ENCODE data around the gene PKP4. TPM values are rescaled to one million over a fixed set of nuclear protein-coding genes. Genes with fewer than 3 reads are reported as not detected.

Gene PKP4
- total RNA-seq, 1 experiment from 2014 or later, result 7.9 TPM

DNA sequence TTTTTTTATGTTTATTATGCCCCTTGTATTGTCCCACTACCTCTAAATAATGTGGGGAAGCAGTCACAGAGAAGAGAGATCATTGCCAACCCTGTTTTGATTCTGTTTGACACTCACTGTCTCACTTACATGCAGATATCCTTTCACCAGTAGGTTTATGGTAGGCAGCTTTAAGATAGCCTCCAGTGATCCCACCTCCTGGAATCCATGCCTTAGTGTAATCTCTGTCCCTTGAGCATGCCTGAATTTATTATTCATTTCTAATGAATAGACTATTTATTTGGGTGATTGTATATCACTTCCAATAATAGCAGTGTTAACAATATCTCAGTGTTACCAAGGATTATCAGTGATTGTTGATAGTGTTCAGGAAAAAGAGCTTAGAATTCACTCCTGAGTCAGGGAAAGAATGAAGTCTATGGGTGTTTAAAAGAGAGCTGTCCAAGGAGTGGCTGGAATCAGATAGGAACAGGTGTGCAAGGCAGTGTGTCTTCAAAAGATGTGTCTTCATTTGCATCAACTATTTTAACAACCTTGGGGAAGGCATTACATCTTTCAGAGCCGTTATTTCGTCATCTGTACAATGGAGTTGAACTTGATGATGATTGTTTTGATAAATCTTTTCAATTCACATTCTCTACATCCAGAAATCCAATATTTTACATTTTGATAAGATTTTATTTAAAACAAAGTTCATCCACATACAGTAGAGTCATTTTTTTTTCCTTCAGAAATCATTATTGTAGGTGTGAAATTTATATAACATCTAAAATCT lies 31.9 kb downstream of the PKP4 start:
- in situ Hi-C loops (cut with HindIII; ENCODE audit: low pct_unique_long_range_greater_than_20kb, low sequenced_read_pairs), result no loop called here
- no peak for DNase-seq (ENCODE audit: low read depth)

DNA sequence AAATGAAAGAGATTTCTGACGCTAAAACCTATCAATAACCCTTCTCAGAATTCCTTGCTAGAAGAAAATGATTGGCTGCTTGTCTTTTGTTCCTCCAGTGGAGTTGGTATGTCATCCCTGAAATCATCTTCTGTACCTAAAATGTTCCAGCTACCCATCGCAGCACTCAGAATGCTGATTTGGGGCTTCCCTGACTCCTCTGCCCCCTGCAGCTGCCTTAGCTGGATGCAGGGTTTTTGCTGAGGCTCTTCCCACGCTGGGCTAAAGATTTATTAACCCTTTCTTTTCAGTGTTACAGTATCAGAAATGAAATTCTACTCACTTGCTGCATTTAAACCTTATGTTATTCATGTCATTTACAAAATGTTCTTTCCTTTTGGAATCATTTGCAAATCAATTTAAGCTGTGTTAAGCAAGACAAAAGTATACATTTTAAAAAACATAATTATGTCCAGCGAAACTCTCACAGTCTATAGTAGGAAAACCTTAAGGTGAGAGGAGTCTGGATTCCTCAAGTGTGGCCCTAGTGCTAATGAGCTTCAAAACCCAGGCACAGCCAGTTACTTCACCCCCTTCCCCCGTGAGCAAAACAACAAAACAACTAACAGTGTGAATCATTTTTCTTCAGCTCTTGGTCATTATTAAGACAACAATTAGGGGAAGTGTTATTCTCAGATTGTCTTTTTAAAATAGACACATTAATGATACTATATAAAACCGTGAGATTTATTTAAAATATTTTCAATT lies 32.8 kb downstream of the PKP4 start:
- in situ Hi-C loops (cut with HindIII; ENCODE audit: low pct_unique_long_range_greater_than_20kb, low sequenced_read_pairs), result no loop called here
- no peak for DNase-seq (ENCODE audit: low read depth)

DNA sequence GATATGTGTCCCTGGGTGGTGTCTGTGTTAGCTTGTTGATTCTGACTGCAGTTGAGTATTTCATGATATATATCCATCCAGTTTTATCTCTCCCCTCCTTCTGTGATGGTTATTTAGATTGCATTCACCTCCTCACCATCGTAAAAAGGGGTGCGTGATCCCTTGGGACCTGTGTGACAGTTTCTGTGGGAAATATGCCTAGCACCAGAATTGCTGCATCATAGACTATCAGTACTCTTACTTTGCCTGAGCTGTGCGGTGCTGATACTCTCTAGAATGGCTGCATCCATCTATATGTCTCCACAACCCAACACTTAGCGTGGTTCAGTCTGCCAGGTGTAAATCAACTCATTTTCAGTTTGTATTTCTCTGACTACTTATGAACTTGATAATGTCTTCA lies 34.3 kb downstream of the PKP4 start:
- no peak for DNase-seq (ENCODE audit: low read depth)

DNA sequence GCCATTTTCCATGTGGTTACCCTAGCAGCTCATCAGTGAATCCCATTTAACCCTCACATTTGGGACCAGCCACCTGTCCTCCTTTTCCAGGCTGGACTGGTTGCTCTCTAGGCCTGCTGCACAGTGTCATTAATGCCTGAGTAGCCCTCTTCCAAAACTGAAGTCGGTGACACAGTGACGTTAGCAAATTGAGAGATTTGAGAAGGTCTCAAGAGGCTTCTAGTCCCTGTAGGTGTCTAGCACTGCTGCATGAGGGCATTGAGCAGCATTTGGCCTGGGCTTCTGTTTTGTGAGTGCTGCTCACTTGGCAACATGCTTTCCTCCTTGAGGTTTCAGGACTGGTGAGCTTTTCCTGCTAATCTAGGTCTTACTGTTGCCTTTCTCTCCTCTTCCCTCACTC lies 36.7 kb downstream of the PKP4 start:
- DNase-seq (ENCODE audit: low read depth), result no peak
- in situ Hi-C loops (cut with HindIII; ENCODE audit: low pct_unique_long_range_greater_than_20kb, low sequenced_read_pairs), result no loop called here

More for the DNA sequence above, 34.3 kb downstream of the PKP4 start:
- in situ Hi-C loops (cut with HindIII; ENCODE audit: low pct_unique_long_range_greater_than_20kb, low sequenced_read_pairs), result no loop called here

DNA sequence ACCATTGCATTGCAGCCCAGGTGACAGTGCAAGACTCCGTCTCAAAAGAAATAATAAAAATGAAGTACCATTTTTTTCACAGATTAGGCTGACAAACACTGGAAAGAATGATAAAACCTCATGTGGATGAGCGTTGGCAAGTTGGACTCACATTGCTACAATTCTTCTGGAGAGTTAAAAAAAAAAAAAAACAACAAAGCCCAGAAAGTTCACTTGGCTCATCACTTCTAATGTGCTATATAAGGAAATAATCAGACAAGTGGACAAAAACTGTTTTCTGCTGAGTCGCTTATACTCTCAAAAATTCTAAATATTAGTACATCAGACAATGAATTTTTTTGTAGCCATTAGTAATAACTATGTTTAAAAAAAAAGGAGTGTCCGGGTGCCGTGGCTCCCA lies 38.4 kb downstream of the PKP4 start:
- peak; percentile 14 for DNase-seq (ENCODE audit: low read depth)
- in situ Hi-C loops (cut with HindIII; ENCODE audit: low pct_unique_long_range_greater_than_20kb, low sequenced_read_pairs), result no loop called here

DNA sequence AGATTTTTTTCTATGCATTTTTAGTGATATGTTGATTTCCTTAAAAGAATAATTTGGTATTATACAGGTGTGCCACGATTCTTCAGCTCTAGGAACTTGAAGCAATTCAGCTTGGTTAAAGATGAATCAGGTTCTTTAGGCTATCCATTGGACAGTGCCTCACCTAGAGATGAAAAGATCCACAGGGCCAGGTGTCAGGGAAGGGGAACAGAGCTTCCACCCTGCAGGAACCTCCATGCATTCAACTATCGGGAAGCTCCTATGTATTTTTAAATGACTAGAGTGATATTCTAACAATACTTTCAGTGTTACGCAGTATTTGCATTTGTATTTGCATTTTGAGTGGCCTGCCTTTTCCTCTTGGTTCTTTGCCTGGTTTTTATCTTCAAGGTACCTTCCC lies 40.2 kb downstream of the PKP4 start:
- in situ Hi-C loops (cut with HindIII; ENCODE audit: low pct_unique_long_range_greater_than_20kb, low sequenced_read_pairs), result no loop called here
- no peak for DNase-seq (ENCODE audit: low read depth)

DNA sequence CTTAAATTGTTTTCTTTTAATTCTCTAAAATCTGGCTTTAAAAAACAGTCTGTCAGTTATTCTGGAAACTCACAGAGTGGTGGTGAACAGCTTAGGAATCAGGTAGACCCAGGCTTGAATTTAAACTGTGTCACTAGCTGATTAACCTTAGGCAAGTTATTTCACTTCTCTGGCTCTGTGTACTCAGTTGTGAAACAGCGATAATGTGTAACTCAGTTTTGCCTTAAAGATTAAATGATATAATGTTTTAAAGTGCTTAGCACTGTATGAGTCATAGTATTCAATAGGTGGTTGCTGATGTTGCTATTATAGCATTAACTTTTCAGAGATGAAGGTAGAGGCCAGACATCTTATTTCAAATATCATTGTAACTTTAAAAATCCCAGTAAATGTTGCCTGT lies 40.7 kb downstream of the PKP4 start:
- DNase-seq (ENCODE audit: low read depth), result peak; percentile 21

DNA sequence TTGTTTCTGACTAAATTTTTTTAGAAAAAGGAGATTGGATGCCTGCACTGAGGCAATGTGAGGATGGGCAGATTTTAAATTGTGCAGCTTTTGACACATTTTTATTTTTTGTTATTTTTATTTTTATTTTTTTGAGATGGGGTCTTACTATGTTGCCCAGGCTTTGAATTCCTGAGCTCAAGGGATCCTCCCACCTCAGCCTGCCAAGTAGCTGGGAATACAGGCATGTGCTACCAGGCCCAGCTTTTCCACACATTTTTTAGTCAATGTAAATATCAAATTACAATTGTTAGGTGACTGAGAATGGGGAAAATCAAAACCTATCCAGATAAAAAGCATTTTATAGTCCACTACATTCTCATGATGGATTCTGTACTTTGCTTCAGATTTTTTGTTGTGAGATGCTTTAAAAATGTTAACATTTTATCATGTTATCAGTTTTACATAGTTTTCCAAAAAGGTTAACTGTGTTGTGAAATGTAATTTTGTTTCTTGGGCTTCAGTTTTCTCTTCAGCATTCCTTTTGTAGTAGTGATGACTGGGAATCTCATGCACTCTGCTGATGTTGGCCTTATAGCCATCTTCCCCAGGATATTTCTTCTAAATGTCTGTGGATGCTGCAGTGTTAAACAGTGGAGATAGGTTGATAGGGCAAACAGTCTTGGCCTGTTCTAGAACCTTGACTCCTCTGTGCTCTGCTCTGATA lies 41.4 kb downstream of the PKP4 start:
- in situ Hi-C loops (cut with HindIII; ENCODE audit: low pct_unique_long_range_greater_than_20kb, low sequenced_read_pairs), result no loop called here
- DNase-seq (ENCODE audit: low read depth), result no peak

More for the DNA sequence above, 40.7 kb downstream of the PKP4 start:
- in situ Hi-C loops (cut with HindIII; ENCODE audit: low pct_unique_long_range_greater_than_20kb, low sequenced_read_pairs), result no loop called here

DNA sequence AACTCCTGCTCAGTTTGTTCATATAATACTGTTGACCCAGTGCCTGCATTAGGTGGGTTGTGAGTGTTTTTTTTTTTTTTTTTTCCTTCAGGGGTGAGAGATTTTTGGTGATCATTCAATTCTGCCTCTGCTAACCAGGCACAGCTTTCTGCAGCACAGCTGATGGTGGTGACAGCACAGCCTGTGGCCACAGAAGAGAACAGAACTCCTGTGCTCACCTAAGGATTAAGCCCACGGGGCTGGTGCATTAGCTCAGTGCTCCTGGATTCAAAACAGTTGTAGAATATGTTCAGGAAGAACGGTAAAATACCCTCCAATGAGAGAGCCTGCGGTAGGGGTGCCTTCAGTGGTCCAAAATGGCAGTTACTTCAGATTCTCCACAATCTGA lies 42.0 kb downstream of the PKP4 start:
- in situ Hi-C loops (cut with HindIII; ENCODE audit: low pct_unique_long_range_greater_than_20kb, low sequenced_read_pairs), result no loop called here
- DNase-seq (ENCODE audit: low read depth), result no peak

DNA sequence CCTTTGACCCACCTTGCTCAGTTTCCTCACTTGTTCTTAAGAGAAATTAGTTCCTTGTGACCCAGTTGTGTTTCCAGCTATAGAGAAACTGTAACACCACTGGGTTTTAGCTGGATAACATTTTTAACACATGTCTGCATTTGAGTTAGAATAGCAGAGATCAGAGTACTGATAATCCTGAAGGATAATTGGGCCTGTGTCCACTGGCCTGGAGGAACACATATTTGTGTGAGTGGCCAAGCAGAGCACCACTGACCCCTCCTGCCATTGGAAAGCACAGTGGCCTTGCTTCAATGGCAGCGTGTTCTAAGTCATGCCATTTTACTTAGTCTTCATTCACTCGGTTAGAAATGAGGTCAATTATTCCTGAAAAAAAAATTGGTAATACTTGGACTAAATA lies 42.6 kb downstream of the PKP4 start:
- in situ Hi-C loops (cut with HindIII; ENCODE audit: low pct_unique_long_range_greater_than_20kb, low sequenced_read_pairs), result no loop called here
- DNase-seq (ENCODE audit: low read depth), result no peak

DNA sequence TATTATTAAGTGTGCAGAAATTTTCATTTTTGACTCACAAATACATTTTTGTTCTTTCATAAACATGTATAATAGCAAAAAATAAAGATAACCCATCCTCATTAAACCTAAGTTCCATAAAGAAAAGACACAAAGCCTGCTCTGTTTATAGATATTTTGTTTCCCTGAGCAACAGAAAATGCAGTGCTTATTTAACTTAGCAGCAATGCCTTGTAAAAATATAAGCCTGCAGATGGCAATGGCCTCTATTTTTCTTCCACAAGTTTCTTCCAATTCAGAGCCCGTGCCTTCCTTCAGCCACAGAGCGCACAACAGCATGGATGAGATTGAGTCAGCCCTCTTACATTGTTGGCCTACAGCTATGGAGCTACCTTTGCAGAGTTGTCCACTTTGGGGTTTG lies 43.6 kb downstream of the PKP4 start:
- DNase-seq (ENCODE audit: low read depth), result no peak
- in situ Hi-C loops (cut with HindIII; ENCODE audit: low pct_unique_long_range_greater_than_20kb, low sequenced_read_pairs), result no loop called here

DNA sequence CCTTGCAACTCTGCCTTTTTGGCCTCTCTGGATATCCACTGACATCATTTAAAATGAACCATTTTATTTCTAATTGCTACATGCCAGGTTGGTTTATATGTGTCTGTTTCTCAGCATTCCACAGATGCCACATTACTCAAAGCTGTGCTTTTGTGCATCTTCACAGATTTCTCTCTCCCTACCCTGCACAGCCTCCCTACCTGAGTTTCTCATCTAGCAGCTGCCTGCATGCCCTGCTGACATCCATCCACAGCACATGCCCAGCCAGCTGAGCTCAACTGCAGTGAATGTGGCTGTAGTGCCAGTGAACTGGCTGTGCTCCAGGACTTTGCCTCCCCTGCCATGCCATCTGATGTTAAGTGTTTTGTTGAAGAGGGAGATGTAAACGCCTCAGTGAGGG lies 44.5 kb downstream of the PKP4 start:
- in situ Hi-C loops (cut with HindIII; ENCODE audit: low pct_unique_long_range_greater_than_20kb, low sequenced_read_pairs), result no loop called here
- DNase-seq (ENCODE audit: low read depth), result peak; percentile 13

DNA sequence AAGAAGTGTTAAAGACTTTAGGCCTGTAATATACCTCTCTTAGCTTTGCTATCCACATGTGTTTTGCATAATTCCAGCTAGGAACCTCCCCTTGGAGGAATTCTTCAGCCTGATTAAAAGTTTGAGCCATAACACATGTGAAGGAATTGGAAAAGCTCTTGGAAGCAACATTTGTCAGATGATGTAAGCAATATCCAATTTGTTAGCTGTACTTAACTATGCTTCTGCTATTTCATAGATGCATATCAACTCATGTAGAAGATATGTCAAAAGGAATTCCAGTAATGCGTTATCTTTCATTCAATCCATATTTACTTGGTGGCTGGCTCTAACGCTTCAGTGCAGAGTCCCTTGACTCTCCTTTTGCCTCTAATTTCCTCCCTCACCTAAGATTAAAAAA lies 46.2 kb downstream of the PKP4 start:
- in situ Hi-C loops (cut with HindIII; ENCODE audit: low pct_unique_long_range_greater_than_20kb, low sequenced_read_pairs), result no loop called here
- DNase-seq (ENCODE audit: low read depth), result no peak

DNA sequence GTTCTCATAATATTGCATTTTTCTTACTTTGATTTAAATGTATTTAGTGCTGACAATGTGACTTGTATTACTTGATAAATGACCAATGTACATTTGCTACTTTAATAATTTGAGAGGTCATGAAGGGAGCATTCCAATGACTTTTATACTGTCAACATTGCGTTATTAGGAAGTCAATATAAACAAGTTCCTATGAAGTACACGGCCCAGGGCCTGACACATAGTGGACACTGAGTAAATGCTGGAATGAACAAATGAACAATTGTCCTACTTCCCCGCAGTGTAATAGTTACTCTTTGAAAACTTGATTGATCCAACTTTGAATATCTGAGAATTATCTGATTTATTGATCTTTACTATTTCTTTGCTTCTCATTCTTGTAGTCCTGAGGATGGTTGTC lies 47.3 kb downstream of the PKP4 start:
- no peak for DNase-seq (ENCODE audit: low read depth)
- in situ Hi-C loops (cut with HindIII; ENCODE audit: low pct_unique_long_range_greater_than_20kb, low sequenced_read_pairs), result no loop called here

DNA sequence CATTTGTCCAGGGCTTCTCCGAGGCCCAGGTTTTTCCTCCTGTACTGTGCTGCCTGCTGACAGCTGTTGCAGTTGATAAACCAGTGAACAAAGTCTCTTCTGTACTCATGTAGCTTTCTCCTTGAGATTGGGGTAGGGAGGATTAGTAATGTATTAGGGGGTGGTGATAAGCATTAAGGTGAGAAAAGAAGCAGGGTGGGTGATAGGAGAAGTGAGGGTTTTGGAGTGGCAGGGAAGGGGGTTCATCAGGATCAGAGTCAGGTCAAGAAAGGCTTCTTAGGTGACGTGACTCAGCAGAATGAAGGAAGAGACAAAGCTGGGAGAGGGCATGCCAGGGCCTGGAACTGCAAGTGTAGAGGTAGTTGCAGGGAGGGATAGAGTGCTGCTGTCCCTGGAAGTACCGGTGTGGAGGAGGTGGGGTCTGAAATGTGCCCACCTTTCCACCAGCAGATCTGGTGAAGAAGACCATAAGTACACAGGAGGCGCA lies 48.7 kb downstream of the PKP4 start:
- no peak for DNase-seq (ENCODE audit: low read depth)
- in situ Hi-C loops (cut with HindIII; ENCODE audit: low pct_unique_long_range_greater_than_20kb, low sequenced_read_pairs), result no loop called here

DNA sequence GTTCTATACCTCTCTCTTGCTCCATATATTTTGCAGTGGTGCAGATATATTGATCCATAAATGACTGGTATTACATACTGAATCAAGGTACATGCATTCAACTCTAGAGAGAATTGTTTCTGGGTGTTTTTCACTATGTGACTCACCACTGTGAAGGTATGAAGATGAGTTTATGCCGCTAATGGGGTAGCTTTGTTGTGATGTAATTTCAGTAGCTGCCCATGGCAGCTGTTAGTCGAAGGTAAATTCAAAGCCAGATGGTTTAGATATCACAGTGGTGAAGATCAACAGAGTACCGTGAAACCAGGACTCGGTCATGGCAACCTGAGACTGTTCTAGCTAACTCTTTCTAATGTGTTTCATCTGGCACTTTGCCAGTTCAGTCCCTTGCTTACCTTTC lies 50.4 kb downstream of the PKP4 start:
- in situ Hi-C loops (cut with HindIII; ENCODE audit: low pct_unique_long_range_greater_than_20kb, low sequenced_read_pairs), result no loop called here

DNA sequence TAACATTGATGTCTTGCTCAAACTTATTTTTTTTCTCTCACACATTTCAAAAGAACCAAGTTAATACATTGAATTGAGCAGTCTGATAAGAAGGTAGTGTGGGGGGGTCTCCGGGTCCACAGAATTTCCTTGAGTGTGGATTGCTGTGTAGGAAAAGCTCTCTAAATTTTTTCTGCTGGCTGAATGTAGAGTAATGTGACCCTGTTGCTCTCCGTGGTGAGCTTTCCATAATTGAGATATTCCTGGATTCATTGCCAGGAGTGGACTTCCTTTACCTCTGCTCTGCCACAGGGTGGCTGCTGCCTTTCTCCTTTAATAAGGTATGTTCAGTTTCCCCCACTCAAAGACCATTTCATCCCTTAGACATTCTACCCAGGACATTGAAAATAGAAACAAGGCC lies 50.9 kb downstream of the PKP4 start:
- in situ Hi-C loops (cut with HindIII; ENCODE audit: low pct_unique_long_range_greater_than_20kb, low sequenced_read_pairs), result no loop called here
- DNase-seq (ENCODE audit: low read depth), result no peak

More for the DNA sequence above, 50.4 kb downstream of the PKP4 start:
- DNase-seq (ENCODE audit: low read depth), result no peak

DNA sequence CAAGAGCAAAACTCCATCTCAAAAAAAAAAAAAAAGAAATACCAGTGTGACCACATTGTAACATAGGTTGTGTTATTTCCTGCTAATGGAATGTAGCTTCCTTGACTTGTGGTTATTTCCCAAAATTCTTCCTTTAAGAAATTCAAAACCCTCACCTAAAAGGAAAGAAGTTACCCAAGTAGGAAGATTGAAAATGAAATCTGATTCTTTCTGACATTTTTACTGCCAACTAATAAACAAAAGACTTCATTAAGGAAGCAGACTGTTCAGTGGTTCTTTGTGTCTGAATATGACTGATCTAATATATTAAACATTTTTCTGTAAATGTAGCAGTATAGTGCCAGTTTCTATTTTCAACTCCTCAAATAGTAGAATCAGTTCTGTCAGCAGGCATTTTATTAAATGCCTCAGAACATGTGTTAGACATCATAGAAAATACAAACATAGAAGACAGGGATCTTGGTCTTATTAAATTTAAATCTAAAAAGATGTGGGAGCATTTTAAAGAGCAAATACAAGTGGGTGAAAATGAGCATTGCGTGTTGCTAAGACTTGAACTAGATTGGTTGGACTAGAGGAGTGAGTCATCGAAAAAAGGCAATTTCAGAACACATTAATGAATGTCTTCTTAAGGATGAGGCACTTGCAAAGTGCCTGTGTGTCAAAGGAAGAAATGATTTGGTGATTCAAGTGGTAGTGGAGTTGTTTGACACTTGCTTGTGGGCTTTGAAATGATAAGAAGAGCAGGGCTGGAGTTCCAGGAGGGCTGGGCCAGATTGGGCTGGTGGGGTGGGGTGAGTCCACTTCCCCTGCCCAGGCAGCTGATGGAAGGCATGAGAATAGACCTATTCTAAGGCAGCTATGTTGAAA lies 53.4 kb downstream of the PKP4 start:
- no peak for DNase-seq (ENCODE audit: low read depth)
- in situ Hi-C loops (cut with HindIII; ENCODE audit: low pct_unique_long_range_greater_than_20kb, low sequenced_read_pairs), result no loop called here
